Natural killer cell treated with Interleukin-12 subunit alpha and Interleukin-12 subunit beta and Interleukin-15 and Interleukin-18, amount 100 ng/mL, for 72 hours (primary cell): Measurements from ENCODE around the gene WNT7A. TPM values are rescaled to one million over a fixed set of nuclear protein-coding genes. Genes with fewer than 3 reads are reported as not detected.

Experiments
- ATAC-seq, 2 donors: fragments of 150-1000 bp; cut with Tn5 transposase in 1 of 2; sonication (Bioruptor Pico), chemical (Tn5 transposase) in 1 of 2; 2 replicates each; pipeline ENCODE4 v1.10.0; 2021
- DNase-seq: peaks from one replicate; pipeline ENCODE4 v3.0.0; 2022; ENCODE audit warnings: low spot score
- H3K27ac Mint-ChIP-seq, 2 donors: 1 replicate in 1 of 2; 2 replicates in 1 of 2; pipeline ENCODE4 v1.8.0; 2022; ENCODE audit warnings: mixed read lengths in 2 of 2, mild to moderate bottlenecking in 1 of 2, moderate library complexity in 1 of 2
- H3K27me3 Mint-ChIP-seq, 2 donors: 1 replicate in 1 of 2; 2 replicates in 1 of 2; pipeline ENCODE4 v1.8.0; 2022; ENCODE audit warnings: mixed read lengths in 2 of 2
- H3K36me3 Mint-ChIP-seq: one replicate; pipeline ENCODE4 v1.8.0; 2022; ENCODE audit warnings: mixed read lengths
- H3K4me1 Mint-ChIP-seq, 2 donors: 1 replicate in 1 of 2; 2 replicates in 1 of 2; pipeline ENCODE4 v1.8.0; 2022; ENCODE audit warnings: low read depth in 2 of 2, mixed read lengths in 2 of 2, mild to moderate bottlenecking in 1 of 2
- H3K4me3 Mint-ChIP-seq: one replicate; pipeline ENCODE4 v1.8.0; 2022; ENCODE audit warnings: mixed read lengths
- H3K9me3 Mint-ChIP-seq: 2 replicates; pipeline ENCODE4 v1.8.0; 2022; ENCODE audit warnings: mixed read lengths
- total RNA-seq, 2 donors: library from RNA; stranded (reverse); gene quantifications; one replicate each; pipeline ENCODE4 v1.2.3, GENCODE V29; 2022

Gene WNT7A
- total RNA-seq, 2 donors from 2014 or later, result not detected

- Mint-ChIP-seq H3K4me3 (no peak overlapping the region), H3K27me3 (peaks cover 0 to 4% of the 10 kb centered on the region in 2 donors), H3K9me3 (peaks cover 18% of the 10 kb centered on the region), H3K4me1 (no peaks in the 10 kb centered on the region), H3K27ac (no peak overlapping the region), H3K36me3 (peaks cover 22% of the 10 kb centered on the region)
- ATAC-seq (no peak), DNase-seq (no peak)
Observed at GRCh38 chr3:13815088-13815683, 64.7 kb downstream of the WNT7A start.

- Mint-ChIP-seq H3K4me1 (no peaks in the 10 kb centered on the region), H3K9me3 (peaks cover 18% of the 10 kb centered on the region), H3K27me3 (peaks cover 5% of the 10 kb centered on the region in 2 donors), H3K27ac (no peak overlapping the region), H3K4me3 (no peak overlapping the region), H3K36me3 (peaks cover 21% of the 10 kb centered on the region)
- ATAC-seq (no peak), DNase-seq (no peak)
Observed at GRCh38 chr3:13812034-13812471, 67.8 kb downstream of the WNT7A start.

- Mint-ChIP-seq H3K27me3 (peaks cover 5 to 7% of the 10 kb centered on the region in 2 donors), H3K36me3 (peaks cover 17% of the 10 kb centered on the region), H3K4me1 (no peaks in the 10 kb centered on the region), H3K4me3 (no peak overlapping the region), H3K27ac (no peak overlapping the region), H3K9me3 (peaks cover 15% of the 10 kb centered on the region)
- ATAC-seq, result peak; percentile 8 to 19
- DNase-seq, result no peak
Observed at GRCh38 chr3:13811614-13812013, 68.3 kb downstream of the WNT7A start.

GRCh38 chr3:13808550-13808949 is 71.3 kb downstream of the WNT7A start:
- DNase-seq, result no peak
- Mint-ChIP-seq H3K27ac (no peak overlapping the region), H3K4me3 (no peak overlapping the region), H3K9me3 (peaks cover 3% of the 10 kb centered on the region), H3K27me3 (peaks cover 5 to 13% of the 10 kb centered on the region in 2 donors), H3K4me1 (no peaks in the 10 kb centered on the region), H3K36me3 (peaks cover under 1% of the 10 kb centered on the region)
- peak in 1 of 2 donors; percentile 46 for ATAC-seq

GRCh38 chr3:13801361-13802204 is 78.3 kb downstream of the WNT7A start:
- ATAC-seq, result no peak
- peaks cover 0 to 4% of the 10 kb centered on the region in 2 donors for H3K4me1 Mint-ChIP-seq
- peaks cover 13 to 17% of the 10 kb centered on the region in 2 donors for H3K27me3 Mint-ChIP-seq
- no peak overlapping the region for H3K27ac Mint-ChIP-seq
- no peak overlapping the region for H3K4me3 Mint-ChIP-seq
- H3K36me3 Mint-ChIP-seq, result no peaks in the 10 kb centered on the region
- H3K9me3 Mint-ChIP-seq, result no peaks in the 10 kb centered on the region
- no peak for DNase-seq

- Mint-ChIP-seq H3K27ac (no peak overlapping the region), H3K36me3 (no peaks in the 10 kb centered on the region), H3K27me3 (peaks cover 16% of the 10 kb centered on the region in 2 donors), H3K4me1 (peaks cover 0 to 4% of the 10 kb centered on the region in 2 donors), H3K4me3 (no peak overlapping the region), H3K9me3 (no peaks in the 10 kb centered on the region)
- ATAC-seq (no peak), DNase-seq (no peak)
Observed at GRCh38 chr3:13800064-13800463, 79.8 kb downstream of the WNT7A start.

- Mint-ChIP-seq H3K4me1 (peaks cover 0 to 4% of the 10 kb centered on the region in 2 donors), H3K36me3 (no peaks in the 10 kb centered on the region), H3K9me3 (no peaks in the 10 kb centered on the region), H3K27me3 (peaks cover 16% of the 10 kb centered on the region in 2 donors), H3K27ac (no peak overlapping the region), H3K4me3 (no peak overlapping the region)
- ATAC-seq (no peak), DNase-seq (no peak)
Observed at GRCh38 chr3:13798401-13798800, 81.5 kb downstream of the WNT7A start.

GRCh38 chr3:13796701-13797460 is 83.0 kb downstream of the WNT7A start:
- peaks cover 12 to 16% of the 10 kb centered on the region in 2 donors for H3K27me3 Mint-ChIP-seq
- no peak overlapping the region for H3K4me3 Mint-ChIP-seq
- DNase-seq (no peak), ATAC-seq (no peak)
- peaks cover 0 to 4% of the 10 kb centered on the region in 2 donors for H3K4me1 Mint-ChIP-seq
- H3K9me3 Mint-ChIP-seq, result no peaks in the 10 kb centered on the region
- no peak overlapping the region for H3K27ac Mint-ChIP-seq
- H3K36me3 Mint-ChIP-seq, result no peaks in the 10 kb centered on the region

GRCh38 chr3:13795816-13796215 is 84.1 kb downstream of the WNT7A start:
- ATAC-seq, result no peak
- Mint-ChIP-seq H3K4me1 (peaks cover 0 to 4% of the 10 kb centered on the region in 2 donors), H3K9me3 (no peaks in the 10 kb centered on the region), H3K4me3 (no peak overlapping the region), H3K27ac (no peak overlapping the region), H3K36me3 (no peaks in the 10 kb centered on the region), H3K27me3 (peaks cover 12 to 16% of the 10 kb centered on the region in 2 donors)
- DNase-seq, result no peak

GRCh38 chr3:13794322-13794721 is 85.5 kb downstream of the WNT7A start:
- DNase-seq, result no peak
- Mint-ChIP-seq H3K27me3 (peaks cover 10 to 16% of the 10 kb centered on the region in 2 donors), H3K27ac (no peak overlapping the region), H3K36me3 (no peaks in the 10 kb centered on the region), H3K9me3 (no peaks in the 10 kb centered on the region), H3K4me3 (no peak overlapping the region), H3K4me1 (peaks cover 0 to 4% of the 10 kb centered on the region in 2 donors)
- no peak for ATAC-seq

GRCh38 chr3:13793451-13793850 is 86.4 kb downstream of the WNT7A start:
- Mint-ChIP-seq H3K36me3 (no peaks in the 10 kb centered on the region), H3K9me3 (no peaks in the 10 kb centered on the region), H3K4me1 (peaks cover 0 to 4% of the 10 kb centered on the region in 2 donors)

GRCh38 chr3:13792512-13793371 is 87.1 kb downstream of the WNT7A start:
- H3K27me3 Mint-ChIP-seq, result peaks cover 12 to 16% of the 10 kb centered on the region in 2 donors
- no peak overlapping the region for H3K4me3 Mint-ChIP-seq
- peaks cover 0 to 4% of the 10 kb centered on the region in 2 donors for H3K4me1 Mint-ChIP-seq
- H3K36me3 Mint-ChIP-seq, result no peaks in the 10 kb centered on the region
- DNase-seq, result no peak
- no peaks in the 10 kb centered on the region for H3K9me3 Mint-ChIP-seq
- H3K27ac Mint-ChIP-seq, result no peak overlapping the region
- no peak for ATAC-seq

More at GRCh38 chr3:13793451-13793850, 86.4 kb downstream of the WNT7A start:
- no peak for ATAC-seq
- Mint-ChIP-seq H3K27ac (no peak overlapping the region), H3K27me3 (peaks cover 12 to 16% of the 10 kb centered on the region in 2 donors), H3K4me3 (no peak overlapping the region)
- DNase-seq, result no peak

- Mint-ChIP-seq H3K27me3 (peaks cover 10% of the 10 kb centered on the region in 2 donors), H3K4me1 (peaks cover 0 to 4% of the 10 kb centered on the region in 2 donors), H3K27ac (no peak overlapping the region), H3K36me3 (no peaks in the 10 kb centered on the region), H3K9me3 (no peaks in the 10 kb centered on the region), H3K4me3 (no peak overlapping the region)
- ATAC-seq, result no peak
- DNase-seq, result no peak
Observed at GRCh38 chr3:13792051-13792490, 87.8 kb downstream of the WNT7A start.
